ENCODE measurements around the gene ARL3.

ARL3 gene

GRCh38 chr10:102683736-102684135 is 30.5 kb downstream of the ARL3 start:
- no peak overlapping the region for H3K27ac ChIP-seq (ENCODE audit: low read depth, low read length)
- H3K9me2 ChIP-seq (replicated peaks; ENCODE audit: insufficient read depth, low read length) = no peaks in the 10 kb centered on the region
- no peaks in the 10 kb centered on the region for H3K27me3 ChIP-seq (ENCODE audit: low read length)
- no peaks in the 10 kb centered on the region for H3K36me3 ChIP-seq (ENCODE audit: low read length)
- H3K9me3 ChIP-seq (ENCODE audit: insufficient read depth, low read length) = no peaks in the 10 kb centered on the region
- H2AFZ ChIP-seq (ENCODE audit: low read depth, low read length, severe bottlenecking) = no peak overlapping the region
- TF ChIP-seq EZH2phosphoT487 (conservative IDR thresholded peaks at IDR 0.05; ENCODE audit: low read length) = no peak
- TF ChIP-seq, protein P1, sequence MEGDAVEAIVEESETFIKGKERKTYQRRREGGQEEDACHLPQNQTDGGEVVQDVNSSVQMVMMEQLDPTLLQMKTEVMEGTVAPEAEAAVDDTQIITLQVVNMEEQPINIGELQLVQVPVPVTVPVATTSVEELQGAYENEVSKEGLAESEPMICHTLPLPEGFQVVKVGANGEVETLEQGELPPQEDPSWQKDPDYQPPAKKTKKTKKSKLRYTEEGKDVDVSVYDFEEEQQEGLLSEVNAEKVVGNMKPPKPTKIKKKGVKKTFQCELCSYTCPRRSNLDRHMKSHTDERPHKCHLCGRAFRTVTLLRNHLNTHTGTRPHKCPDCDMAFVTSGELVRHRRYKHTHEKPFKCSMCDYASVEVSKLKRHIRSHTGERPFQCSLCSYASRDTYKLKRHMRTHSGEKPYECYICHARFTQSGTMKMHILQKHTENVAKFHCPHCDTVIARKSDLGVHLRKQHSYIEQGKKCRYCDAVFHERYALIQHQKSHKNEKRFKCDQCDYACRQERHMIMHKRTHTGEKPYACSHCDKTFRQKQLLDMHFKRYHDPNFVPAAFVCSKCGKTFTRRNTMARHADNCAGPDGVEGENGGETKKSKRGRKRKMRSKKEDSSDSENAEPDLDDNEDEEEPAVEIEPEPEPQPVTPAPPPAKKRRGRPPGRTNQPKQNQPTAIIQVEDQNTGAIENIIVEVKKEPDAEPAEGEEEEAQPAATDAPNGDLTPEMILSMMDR (IDR thresholded peaks at IDR 0.05; ENCODE audit: insufficient read depth, low read length, poor library complexity, severe bottlenecking) = no peak
- H3K4me3 ChIP-seq (ENCODE audit: insufficient read depth, low read length, poor library complexity, severe bottlenecking) = no peak overlapping the region
- H3K9ac ChIP-seq (ENCODE audit: low read length) = no peak overlapping the region
- H3K79me2 ChIP-seq (ENCODE audit: insufficient read depth, low read length) = no peaks in the 10 kb centered on the region
- no peak overlapping the region for H3K4me2 ChIP-seq (ENCODE audit: low read depth, low read length, poor library complexity, severe bottlenecking)
- no peaks in the 10 kb centered on the region for H4K20me1 ChIP-seq (ENCODE audit: low read depth, low read length)
- no peaks in the 10 kb centered on the region for H3F3A ChIP-seq (ENCODE audit: insufficient read depth)

DNA sequence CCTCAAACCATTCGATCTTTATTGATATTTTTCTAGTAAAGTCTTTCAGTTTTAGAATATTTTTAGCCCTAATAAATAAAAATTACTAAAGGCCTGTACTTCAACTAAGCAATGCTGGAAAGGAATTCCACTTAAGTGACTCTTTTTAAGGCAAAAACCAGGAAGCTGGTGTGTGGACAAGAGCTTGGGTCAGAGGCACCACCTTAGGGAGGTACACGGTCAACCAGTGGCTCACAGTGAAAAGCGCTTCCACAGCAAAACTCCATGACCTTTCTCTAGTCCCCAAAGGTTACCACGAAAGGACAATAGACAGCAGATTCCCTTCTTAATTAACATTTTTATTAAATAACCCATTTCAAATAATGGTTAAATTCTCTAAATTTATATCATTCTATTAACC is 31.2 kb downstream of the ARL3 start:
- Histone ChIP-seq H3K4me3 (ENCODE audit: insufficient read depth, low read length, poor library complexity, severe bottlenecking) (no peak overlapping the region), H3K36me3 (ENCODE audit: low read length) (no peaks in the 10 kb centered on the region), H3K4me2 (ENCODE audit: low read depth, low read length, poor library complexity, severe bottlenecking) (no peak overlapping the region), H4K20me1 (ENCODE audit: low read depth, low read length) (no peaks in the 10 kb centered on the region), H2AFZ (ENCODE audit: low read depth, low read length, severe bottlenecking) (no peak overlapping the region), H3K27ac (ENCODE audit: low read depth, low read length) (no peak overlapping the region), H3K9me2 (replicated peaks; ENCODE audit: insufficient read depth, low read length) (no peaks in the 10 kb centered on the region), H3K27me3 (ENCODE audit: low read length) (no peaks in the 10 kb centered on the region), H3F3A (ENCODE audit: insufficient read depth) (no peaks in the 10 kb centered on the region), H3K79me2 (ENCODE audit: insufficient read depth, low read length) (no peaks in the 10 kb centered on the region), H3K9ac (ENCODE audit: low read length) (no peak overlapping the region), H3K9me3 (ENCODE audit: insufficient read depth, low read length) (no peaks in the 10 kb centered on the region)
- TF ChIP-seq, protein P1 (IDR thresholded peaks at IDR 0.05; ENCODE audit: insufficient read depth, low read length, poor library complexity, severe bottlenecking) = no peak

- no peaks in the 10 kb centered on the region for H3K27me3 ChIP-seq (ENCODE audit: low read length)
- H3K36me3 ChIP-seq (ENCODE audit: low read length) = no peaks in the 10 kb centered on the region
- no peak overlapping the region for H2AFZ ChIP-seq (ENCODE audit: low read depth, low read length, severe bottlenecking)
- H3K4me3 ChIP-seq (ENCODE audit: insufficient read depth, low read length, poor library complexity, severe bottlenecking) = no peak overlapping the region
- H3K9ac ChIP-seq (ENCODE audit: low read length) = no peak overlapping the region
- H3K9me3 ChIP-seq (ENCODE audit: insufficient read depth, low read length) = no peaks in the 10 kb centered on the region
- no peaks in the 10 kb centered on the region for H3K79me2 ChIP-seq (ENCODE audit: insufficient read depth, low read length)
- no peak for TF ChIP-seq EZH2phosphoT487 (conservative IDR thresholded peaks at IDR 0.05; ENCODE audit: low read length)
- TF ChIP-seq, protein P1 (IDR thresholded peaks at IDR 0.05; ENCODE audit: insufficient read depth, low read length, poor library complexity, severe bottlenecking) = no peak
- no peaks in the 10 kb centered on the region for H3K9me2 ChIP-seq (replicated peaks; ENCODE audit: insufficient read depth, low read length)
- H4K20me1 ChIP-seq (ENCODE audit: low read depth, low read length) = no peaks in the 10 kb centered on the region
- H3K4me2 ChIP-seq (ENCODE audit: low read depth, low read length, poor library complexity, severe bottlenecking) = no peak overlapping the region
- H3K27ac ChIP-seq (ENCODE audit: low read depth, low read length) = no peak overlapping the region
- no peaks in the 10 kb centered on the region for H3F3A ChIP-seq (ENCODE audit: insufficient read depth)
Observed at GRCh38 chr10:102682416-102682815, 31.8 kb downstream of the ARL3 start.

GRCh38 chr10:102681696-102682095 is 32.5 kb downstream of the ARL3 start:
- H3K9ac ChIP-seq (ENCODE audit: low read length) = no peak overlapping the region
- H3K9me2 ChIP-seq (replicated peaks; ENCODE audit: insufficient read depth, low read length) = no peaks in the 10 kb centered on the region
- H4K20me1 ChIP-seq (ENCODE audit: low read depth, low read length) = no peaks in the 10 kb centered on the region
- H3K4me2 ChIP-seq (ENCODE audit: low read depth, low read length, poor library complexity, severe bottlenecking) = no peak overlapping the region
- TF ChIP-seq, protein P1 (IDR thresholded peaks at IDR 0.05; ENCODE audit: insufficient read depth, low read length, poor library complexity, severe bottlenecking) = no peak
- no peak for TF ChIP-seq EZH2phosphoT487 (conservative IDR thresholded peaks at IDR 0.05; ENCODE audit: low read length)
- H3K27me3 ChIP-seq (ENCODE audit: low read length) = no peaks in the 10 kb centered on the region
- H3K79me2 ChIP-seq (ENCODE audit: insufficient read depth, low read length) = no peaks in the 10 kb centered on the region
- no peaks in the 10 kb centered on the region for H3K9me3 ChIP-seq (ENCODE audit: insufficient read depth, low read length)
- H2AFZ ChIP-seq (ENCODE audit: low read depth, low read length, severe bottlenecking) = no peak overlapping the region
- no peak overlapping the region for H3K4me3 ChIP-seq (ENCODE audit: insufficient read depth, low read length, poor library complexity, severe bottlenecking)
- H3K36me3 ChIP-seq (ENCODE audit: low read length) = no peaks in the 10 kb centered on the region
- no peak overlapping the region for H3K27ac ChIP-seq (ENCODE audit: low read depth, low read length)
- H3F3A ChIP-seq (ENCODE audit: insufficient read depth) = no peaks in the 10 kb centered on the region

All from SU-DHL-6 (cell line).